Mucosa of stomach (tissue), 1 donor: ENCODE results near the gene RAB3IL1.
A peak's percentile ranks its signal among the peaks of the same experiment; 100 is the strongest.

ENCODE experiments used
- H3K27me3 ChIP-seq: one replicate; pipeline ENCODE4 v1.7.0; 2013; ENCODE audit warnings: mild to moderate bottlenecking, low read length; ENCODE audit not compliant: control insufficient read depth, insufficient read depth
- H3K36me3 ChIP-seq: one replicate; pipeline ENCODE4 v1.7.0; 2013; ENCODE audit warnings: low read length; ENCODE audit not compliant: control insufficient read depth, insufficient read depth
- H3K4me1 ChIP-seq: one replicate; pipeline ENCODE4 v1.7.0; 2013; ENCODE audit warnings: mild to moderate bottlenecking, low read length; ENCODE audit not compliant: control insufficient read depth, insufficient read depth
- H3K4me3 ChIP-seq: one replicate; pipeline ENCODE4 v1.7.0; 2013; ENCODE audit warnings: low read length
- H3K9ac ChIP-seq: one replicate; pipeline ENCODE4 v1.7.0; 2013; ENCODE audit warnings: mild to moderate bottlenecking, low read length, moderate library complexity
- H3K9me3 ChIP-seq: one replicate; pipeline ENCODE4 v1.7.0; 2013; ENCODE audit warnings: mild to moderate bottlenecking, low read length, moderate library complexity; ENCODE audit not compliant: control insufficient read depth
- donor health status: Pancreatic carcinoma.

The RAB3IL1 gene

GRCh38 chr11:61895046-61895717 is 22.2 kb downstream of the RAB3IL1 start:
- Histone ChIP-seq H3K36me3 (no peaks in the 10 kb centered on the region), H3K9me3 (no peaks in the 10 kb centered on the region), H3K27me3 (no peaks in the 10 kb centered on the region), H3K4me1 (peaks cover 9% of the 10 kb centered on the region), H3K9ac (no peak overlapping the region), H3K4me3 (no peak overlapping the region)

- Histone ChIP-seq H3K9ac (no peak overlapping the region), H3K4me1 (peaks cover 9% of the 10 kb centered on the region), H3K36me3 (no peaks in the 10 kb centered on the region), H3K9me3 (no peaks in the 10 kb centered on the region), H3K27me3 (no peaks in the 10 kb centered on the region), H3K4me3 (no peak overlapping the region)
Observed at GRCh38 chr11:61893981-61894380, 23.4 kb downstream of the RAB3IL1 start.

GRCh38 chr11:61892085-61892370 is 25.3 kb downstream of the RAB3IL1 start:
- Histone ChIP-seq H3K9me3 (no peaks in the 10 kb centered on the region), H3K9ac (peak overlapping the region; percentile 22), H3K4me3 (peak overlapping the region; percentile 19), H3K27me3 (no peaks in the 10 kb centered on the region), H3K4me1 (peaks cover 9% of the 10 kb centered on the region), H3K36me3 (no peaks in the 10 kb centered on the region)

DNA sequence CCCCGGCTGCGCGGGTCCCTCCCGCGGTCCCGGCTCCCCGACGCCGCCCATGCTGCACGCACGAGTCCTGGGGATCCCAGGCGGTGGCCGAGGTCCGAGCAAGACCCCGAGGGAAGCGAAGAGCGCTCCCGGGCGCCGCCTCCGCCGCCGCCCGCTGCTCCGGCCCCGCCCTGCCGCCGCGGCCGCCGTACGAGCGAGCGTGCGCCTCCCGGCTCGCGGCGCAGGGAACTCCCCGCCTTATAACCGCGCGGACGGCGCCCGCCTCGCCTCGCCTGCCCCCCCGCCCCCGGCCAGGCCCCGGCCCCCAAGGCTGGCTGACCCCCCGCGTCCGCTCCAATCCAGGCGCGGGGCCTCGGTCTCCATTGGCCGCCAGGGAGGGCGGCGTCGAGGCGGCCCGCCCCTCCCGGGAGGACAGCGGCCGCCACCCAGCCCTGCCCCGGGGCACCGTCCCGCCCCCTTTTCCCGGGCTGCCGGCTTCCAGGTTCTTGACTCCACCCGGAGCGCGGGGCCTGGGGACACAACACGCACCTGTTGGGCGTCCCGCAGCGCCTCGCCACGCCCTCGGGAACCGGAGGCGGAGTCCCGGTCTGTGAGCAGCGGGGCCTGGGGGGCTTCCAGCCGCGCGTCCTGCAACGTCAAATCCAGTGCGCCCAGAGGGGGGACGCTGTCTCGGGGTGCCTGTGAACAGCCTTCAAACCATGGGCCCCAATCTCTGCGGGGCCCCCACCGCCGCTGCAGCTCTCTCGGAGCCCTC is 25.9 kb downstream of the RAB3IL1 start, which contains the start of gene FADS3:
FADS3 (minus strand) TSS at position 215 of the 754 bp plus-strand sequence; CDS start at position 51, 164 bp downstream.
- peak within 1 kb of the TSS; percentile 51 for H3K9ac ChIP-seq
- H3K4me3 ChIP-seq = peak within 1 kb of the TSS; percentile 46
- no peaks in the 10 kb centered on the region for H3K9me3 ChIP-seq
- H3K4me1 ChIP-seq = peaks cover 9% of the 10 kb centered on the region
- no peaks in the 10 kb centered on the region for H3K36me3 ChIP-seq
- H3K27me3 ChIP-seq = no peaks in the 10 kb centered on the region

DNA sequence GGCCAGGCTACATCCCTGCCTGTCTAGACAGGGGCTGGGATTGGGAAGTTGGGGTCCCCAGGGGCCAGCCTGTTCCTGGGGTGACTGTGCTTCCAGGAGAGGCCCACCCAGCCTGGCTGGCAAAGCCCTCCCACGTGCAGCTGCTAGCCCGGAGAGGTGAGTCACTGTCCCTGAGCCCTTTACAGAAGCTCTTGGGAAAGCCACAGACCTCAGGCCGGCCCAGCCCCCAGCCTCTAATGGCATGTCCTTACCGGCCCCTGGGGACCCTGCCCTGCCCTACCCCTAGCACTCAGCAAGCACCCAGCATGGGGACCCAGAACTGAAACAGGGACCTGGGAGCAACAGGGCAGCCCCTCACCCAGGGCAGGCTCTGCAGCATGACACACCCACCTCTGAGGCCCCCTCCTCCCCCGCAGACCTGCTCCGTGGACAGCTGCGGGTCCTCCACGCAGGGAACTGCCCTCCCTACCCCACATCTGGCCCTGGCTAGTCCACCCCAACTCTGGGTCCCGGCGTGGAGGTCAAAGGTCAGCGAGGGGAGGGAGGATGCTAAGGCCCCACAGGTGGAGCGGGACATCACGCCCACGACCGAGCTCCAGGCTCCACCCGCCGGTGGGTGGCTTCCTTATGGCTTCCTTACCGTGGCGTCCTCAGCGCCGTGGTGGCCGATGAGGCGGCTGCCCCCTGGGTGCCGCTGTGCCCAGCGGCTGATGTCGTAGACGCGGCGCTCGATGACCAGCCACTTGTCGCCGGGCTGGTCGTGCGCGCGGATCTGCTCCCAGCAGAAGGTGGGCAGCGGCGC is 26.6 kb downstream of the RAB3IL1 start:
- H3K9ac ChIP-seq = peak overlapping the region; percentile 51
- H3K4me3 ChIP-seq = peak overlapping the region; percentile 46
- H3K9me3 ChIP-seq = no peaks in the 10 kb centered on the region
- H3K4me1 ChIP-seq = peaks cover 9% of the 10 kb centered on the region
- no peaks in the 10 kb centered on the region for H3K36me3 ChIP-seq
- H3K27me3 ChIP-seq = no peaks in the 10 kb centered on the region

DNA sequence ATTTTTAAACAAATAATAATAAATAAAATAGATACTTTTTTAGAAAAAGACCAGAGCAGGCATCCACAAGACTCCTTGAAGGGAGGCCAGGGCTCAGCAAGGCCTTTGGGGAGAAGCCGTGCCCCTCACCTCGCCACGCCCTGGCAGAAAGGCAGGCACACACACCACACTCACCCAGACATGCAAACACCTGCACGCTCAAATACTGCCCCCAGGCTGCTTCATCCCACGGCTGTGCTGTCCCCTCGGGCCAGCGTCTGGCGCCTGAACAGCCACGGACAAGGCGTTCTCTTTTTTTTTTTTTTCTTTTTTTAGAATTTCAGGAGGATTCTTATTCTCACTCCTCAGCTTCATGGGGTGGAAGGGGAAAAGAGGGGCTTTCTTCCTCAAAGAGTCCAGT is 27.5 kb downstream of the RAB3IL1 start:
- Histone ChIP-seq H3K36me3 (no peaks in the 10 kb centered on the region), H3K9me3 (no peaks in the 10 kb centered on the region), H3K9ac (no peak overlapping the region), H3K27me3 (no peaks in the 10 kb centered on the region), H3K4me1 (peaks cover 9% of the 10 kb centered on the region), H3K4me3 (no peak overlapping the region)

- Histone ChIP-seq H3K4me1 (peaks cover 9% of the 10 kb centered on the region), H3K36me3 (no peaks in the 10 kb centered on the region), H3K27me3 (no peaks in the 10 kb centered on the region), H3K9me3 (no peaks in the 10 kb centered on the region), H3K9ac (no peak overlapping the region), H3K4me3 (no peak overlapping the region)
Observed at GRCh38 chr11:61888590-61888989, 28.8 kb downstream of the RAB3IL1 start.

- Histone ChIP-seq H3K4me3 (no peak overlapping the region), H3K9me3 (no peaks in the 10 kb centered on the region), H3K4me1 (peaks cover 9% of the 10 kb centered on the region), H3K36me3 (no peaks in the 10 kb centered on the region), H3K27me3 (no peaks in the 10 kb centered on the region), H3K9ac (no peak overlapping the region)
Observed at GRCh38 chr11:61887839-61888494, 29.4 kb downstream of the RAB3IL1 start.

DNA sequence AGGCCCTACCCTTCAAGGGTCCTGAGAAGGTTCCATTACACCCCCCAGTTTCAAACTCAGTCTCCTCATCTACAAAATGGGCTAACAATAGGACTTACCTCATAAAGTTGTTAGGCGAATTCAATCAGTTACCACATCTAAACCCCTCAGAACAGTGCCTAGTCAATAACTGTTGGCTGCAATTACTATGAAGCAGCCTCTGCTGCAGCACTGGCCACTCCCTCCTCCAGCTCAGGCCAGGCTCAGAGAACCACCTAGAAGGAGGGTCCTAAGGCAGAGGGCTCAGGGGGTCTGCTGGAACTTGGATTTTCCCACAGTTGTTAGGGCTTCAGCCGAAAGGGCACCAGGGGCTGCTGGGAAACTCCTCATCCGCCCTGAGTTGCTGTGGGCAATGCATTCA is 30.7 kb downstream of the RAB3IL1 start:
- no peaks in the 10 kb centered on the region for H3K27me3 ChIP-seq
- H3K36me3 ChIP-seq = no peaks in the 10 kb centered on the region
- H3K9me3 ChIP-seq = no peaks in the 10 kb centered on the region
- H3K4me3 ChIP-seq = no peak overlapping the region
- H3K4me1 ChIP-seq = peaks cover 9% of the 10 kb centered on the region
- H3K9ac ChIP-seq = no peak overlapping the region

GRCh38 chr11:61885784-61886580 is 31.4 kb downstream of the RAB3IL1 start:
- Histone ChIP-seq H3K27me3 (no peaks in the 10 kb centered on the region), H3K9ac (no peak overlapping the region), H3K4me3 (no peak overlapping the region), H3K4me1 (peaks cover 8% of the 10 kb centered on the region), H3K36me3 (no peaks in the 10 kb centered on the region), H3K9me3 (no peaks in the 10 kb centered on the region)

DNA sequence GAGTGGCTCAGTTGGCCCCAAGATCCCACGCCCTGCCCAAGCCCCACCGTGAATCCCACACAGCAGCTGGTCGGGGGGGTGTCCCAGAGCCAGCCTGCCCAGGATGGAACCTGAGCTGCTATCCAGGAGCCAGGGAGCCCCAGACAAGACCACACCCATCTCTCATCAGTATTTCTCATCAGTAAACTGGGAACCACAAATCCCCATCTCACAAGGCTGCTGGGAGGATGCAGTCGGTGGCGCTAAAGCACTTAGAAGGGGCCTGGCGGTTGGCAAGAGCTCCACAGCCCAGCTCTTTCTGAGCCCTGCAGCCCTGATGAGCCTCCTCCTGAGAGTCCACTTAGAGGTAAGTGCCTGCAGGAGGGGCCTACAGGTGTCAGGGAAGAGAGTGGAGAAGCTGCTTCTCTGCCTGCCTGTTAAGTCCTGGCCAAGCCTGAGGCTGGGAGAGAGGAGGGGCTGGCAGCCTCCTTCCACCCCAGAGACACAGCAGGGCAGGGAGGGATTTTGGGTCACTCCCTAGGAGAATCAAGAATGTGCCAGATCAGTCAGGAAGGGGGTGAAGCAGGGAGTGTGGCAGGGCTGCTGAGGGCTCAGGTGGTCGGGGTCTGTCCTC is 32.1 kb downstream of the RAB3IL1 start:
- Histone ChIP-seq H3K27me3 (no peaks in the 10 kb centered on the region), H3K9me3 (no peaks in the 10 kb centered on the region), H3K36me3 (no peaks in the 10 kb centered on the region), H3K9ac (no peak overlapping the region), H3K4me3 (no peak overlapping the region), H3K4me1 (peaks cover 1% of the 10 kb centered on the region)
